Loucy (cell line): ENCODE measurements around the gene NFASC.

ENCODE experiments used
- EZH2phosphoT487 ChIP-seq: fragments of 200-600 bp; IDR thresholded peaks from 2 replicates; pipeline ENCODE4 v1.6.1; 2018; ENCODE audit warnings: antibody characterized with exemption, mild to moderate bottlenecking, moderate library complexity, borderline replicate concordance
- TF ChIP-seq, protein P1 (sequence below): fragments of 200-600 bp; sonication (generic); conservative IDR thresholded peaks from 2 replicates; pipeline ENCODE4 v1.5.1; 2014; ENCODE audit warnings: mild to moderate bottlenecking, antibody characterized with exemption, low read length

DNA sequence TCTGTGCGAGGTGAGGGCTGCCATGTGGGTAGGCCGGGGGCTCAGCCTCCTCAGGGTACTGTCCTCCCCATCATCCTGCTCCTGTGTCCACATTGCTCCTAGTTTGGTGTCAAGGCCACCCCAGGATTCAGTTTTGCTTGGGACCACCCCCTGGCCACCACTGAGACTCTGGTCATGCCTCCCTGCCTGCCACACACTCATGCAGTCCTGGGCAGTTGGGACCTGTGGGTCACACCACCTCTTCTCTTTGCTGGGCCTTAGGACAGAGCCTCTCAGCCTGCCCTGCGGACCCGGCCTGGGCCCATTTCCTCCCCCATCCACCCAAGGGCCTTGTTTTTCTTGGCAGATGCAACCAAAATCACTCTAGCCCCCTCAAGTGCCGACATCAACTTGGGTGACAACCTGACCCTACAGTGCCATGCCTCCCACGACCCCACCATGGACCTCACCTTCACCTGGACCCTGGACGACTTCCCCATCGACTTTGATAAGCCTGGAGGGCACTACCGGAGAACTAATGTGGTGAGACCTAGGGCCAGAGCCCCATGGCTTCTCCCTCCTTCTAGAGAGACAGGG, 194.2 kb downstream of the NFASC start:
- TF ChIP-seq, protein P1, sequence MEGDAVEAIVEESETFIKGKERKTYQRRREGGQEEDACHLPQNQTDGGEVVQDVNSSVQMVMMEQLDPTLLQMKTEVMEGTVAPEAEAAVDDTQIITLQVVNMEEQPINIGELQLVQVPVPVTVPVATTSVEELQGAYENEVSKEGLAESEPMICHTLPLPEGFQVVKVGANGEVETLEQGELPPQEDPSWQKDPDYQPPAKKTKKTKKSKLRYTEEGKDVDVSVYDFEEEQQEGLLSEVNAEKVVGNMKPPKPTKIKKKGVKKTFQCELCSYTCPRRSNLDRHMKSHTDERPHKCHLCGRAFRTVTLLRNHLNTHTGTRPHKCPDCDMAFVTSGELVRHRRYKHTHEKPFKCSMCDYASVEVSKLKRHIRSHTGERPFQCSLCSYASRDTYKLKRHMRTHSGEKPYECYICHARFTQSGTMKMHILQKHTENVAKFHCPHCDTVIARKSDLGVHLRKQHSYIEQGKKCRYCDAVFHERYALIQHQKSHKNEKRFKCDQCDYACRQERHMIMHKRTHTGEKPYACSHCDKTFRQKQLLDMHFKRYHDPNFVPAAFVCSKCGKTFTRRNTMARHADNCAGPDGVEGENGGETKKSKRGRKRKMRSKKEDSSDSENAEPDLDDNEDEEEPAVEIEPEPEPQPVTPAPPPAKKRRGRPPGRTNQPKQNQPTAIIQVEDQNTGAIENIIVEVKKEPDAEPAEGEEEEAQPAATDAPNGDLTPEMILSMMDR: no peak
- TF ChIP-seq EZH2phosphoT487: no peak
